Karpas-422 (cell line): Measurements from ENCODE around the gene ZNF548. TPM values are rescaled to one million over a fixed set of nuclear protein-coding genes. Genes with fewer than 3 reads are reported as not detected.
"Not testable (repeated sequence)": the region's sequence is repeated elsewhere in the genome, so short reads cannot be mapped to it uniquely, and the experiment has no call there.

ENCODE experiments used
- DNase-seq: peaks from one replicate; pipeline ENCODE4 v3.0.0-alpha.2; 2015
- H2AFZ ChIP-seq: fragments of 200-600 bp; sonication (generic); 2 replicates; pipeline ENCODE4 v1.6.1; 2014; ENCODE audit warnings: antibody characterized with exemption, low read length, mixed read lengths
- H3K27ac ChIP-seq: fragments of 200-600 bp; sonication (generic); 2 replicates; pipeline ENCODE4 v1.5.1; 2014; ENCODE audit warnings: mild to moderate bottlenecking, low read length, moderate library complexity
- H3K27me3 ChIP-seq: fragments of 200-600 bp; sonication (generic); 2 replicates; pipeline ENCODE4 v1.6.1; 2014; ENCODE audit warnings: low read length, mixed read lengths
- H3K36me3 ChIP-seq: fragments of 200-600 bp; sonication (generic); 2 replicates; pipeline ENCODE4 v1.6.1; 2014; ENCODE audit warnings: low read length, mixed read lengths; ENCODE audit not compliant: insufficient read depth
- H3K4me1 ChIP-seq: fragments of 200-600 bp; sonication (generic); 2 replicates; pipeline ENCODE4 v1.6.1; 2014; ENCODE audit warnings: mild to moderate bottlenecking, low read length, mixed read lengths
- H3K4me2 ChIP-seq: fragments of 200-600 bp; sonication (generic); 2 replicates; pipeline ENCODE4 v1.6.1; 2014; ENCODE audit warnings: low read length, low read depth, mild to moderate bottlenecking; ENCODE audit not compliant: poor library complexity, severe bottlenecking
- H3K4me3 ChIP-seq: fragments of 200-600 bp; sonication (generic); 2 replicates; pipeline ENCODE4 v1.5.1; 2014; ENCODE audit warnings: mild to moderate bottlenecking, antibody characterized with exemption, low read length, mixed read lengths
- H3K79me2 ChIP-seq: fragments of 200-600 bp; sonication (generic); 2 replicates; pipeline ENCODE4 v1.6.1; 2014; ENCODE audit warnings: mild to moderate bottlenecking, low read length, mixed read lengths
- H3K9ac ChIP-seq: fragments of 200-600 bp; sonication (generic); 2 replicates; pipeline ENCODE4 v1.6.0; 2014; ENCODE audit warnings: low read length
- H3K9me2 ChIP-seq: fragments of 200-600 bp; sonication (generic), shearing (Covaris generic); replicated peaks from 2 replicates; pipeline ENCODE4 v1.6.0; 2014; ENCODE audit warnings: mild to moderate bottlenecking, low read length, moderate library complexity; ENCODE audit not compliant: insufficient read depth
- H3K9me3 ChIP-seq: fragments of 300-700, 200-600 bp; sonication (generic); 2 replicates; pipeline ENCODE4 v1.6.1; 2014; ENCODE audit warnings: low read length, mixed read lengths
- H4K20me1 ChIP-seq: fragments of 200-600 bp; sonication (generic); 2 replicates; pipeline ENCODE4 v1.6.1; 2014; ENCODE audit warnings: mild to moderate bottlenecking, antibody characterized with exemption, low read length, low read depth; ENCODE audit not compliant: insufficient read depth
- total RNA-seq: library from RNA; depleted of rRNA; stranded (reverse); fragments of >200 nt; shearing (Covaris generic); gene quantifications from 2 replicates; pipeline ENCODE4 v1.2.3, GENCODE V29; 2014; ENCODE audit warnings: low replicate concordance

ZNF548 gene
- total RNA-seq, 1 experiment from 2014 or later: 40.4 TPM

GRCh38 chr19:57359300-57359699 lies 30.4 kb upstream of the ZNF548 start:
- H3K4me1 ChIP-seq: peaks cover 12% of the 10 kb centered on the region
- no peak for DNase-seq
- no peak overlapping the region for H3K9ac ChIP-seq
- H4K20me1 ChIP-seq: no peaks in the 10 kb centered on the region
- no peaks in the 10 kb centered on the region for H3K27me3 ChIP-seq
- H3K4me3 ChIP-seq: no peak overlapping the region
- peaks cover 51% of the 10 kb centered on the region for H3K36me3 ChIP-seq
- no peaks in the 10 kb centered on the region for H3K9me2 ChIP-seq
- no peak overlapping the region for H3K4me2 ChIP-seq
- peaks cover 27% of the 10 kb centered on the region for H3K9me3 ChIP-seq
- H2AFZ ChIP-seq: no peak overlapping the region
- H3K27ac ChIP-seq: no peak overlapping the region
- H3K79me2 ChIP-seq: peaks cover 22% of the 10 kb centered on the region

- DNase-seq: no peak
- peaks cover 16% of the 10 kb centered on the region for H3K4me1 ChIP-seq
- H3K4me3 ChIP-seq: peak overlapping the region; percentile 76
- H2AFZ ChIP-seq: peak overlapping the region; percentile 68; the same call in 1 of the 2 replicates
- H3K27ac ChIP-seq: no peak overlapping the region
- peaks cover 4% of the 10 kb centered on the region for H3K9me3 ChIP-seq
- no peaks in the 10 kb centered on the region for H4K20me1 ChIP-seq
- no peaks in the 10 kb centered on the region for H3K27me3 ChIP-seq
- peak overlapping the region; percentile 80 for H3K4me2 ChIP-seq
- H3K9me2 ChIP-seq: no peaks in the 10 kb centered on the region
- H3K79me2 ChIP-seq: peaks cover 31% of the 10 kb centered on the region
- H3K9ac ChIP-seq: no peak overlapping the region
- peaks cover 26% of the 10 kb centered on the region for H3K36me3 ChIP-seq
Measured at GRCh38 chr19:57362419-57362818, 27.2 kb upstream of the ZNF548 start.

- no peaks in the 10 kb centered on the region; the same call in 1 of the 2 replicates for H3K9me3 ChIP-seq
- peaks cover 16% of the 10 kb centered on the region for H3K4me1 ChIP-seq
- peak within 1 kb of the TSS; percentile 80 for H3K4me2 ChIP-seq
- H4K20me1 ChIP-seq: no peaks in the 10 kb centered on the region
- peaks cover 27% of the 10 kb centered on the region for H3K79me2 ChIP-seq
- peaks cover 19% of the 10 kb centered on the region for H3K36me3 ChIP-seq
- H3K27ac ChIP-seq: no peak within 1 kb of the TSS
- H3K27me3 ChIP-seq: no peaks in the 10 kb centered on the region
- H3K4me3 ChIP-seq: peak within 1 kb of the TSS; percentile 76
- H3K9ac ChIP-seq: peak within 1 kb of the TSS; percentile 76
- DNase-seq: peak; percentile 100
- H3K9me2 ChIP-seq: no peaks in the 10 kb centered on the region
- H2AFZ ChIP-seq: peak within 1 kb of the TSS; percentile 68
Measured at GRCh38 chr19:57362997-57363687, 26.5 kb upstream of the ZNF548 start, which contains the start of the genes TRAPPC2B and ZNF547. Gene TRAPPC2B (plus strand): TSS chr19:57363551. CDS start chr19:57364834, 1,283 bp downstream. Gene ZNF547 (plus strand): TSS chr19:57363551. CDS start chr19:57368556, 5,005 bp downstream.

- H2AFZ ChIP-seq: no peak overlapping the region
- DNase-seq: peak; percentile 63
Measured at GRCh38 chr19:57363688-57364181, 25.9 kb upstream of the ZNF548 start.

DNA sequence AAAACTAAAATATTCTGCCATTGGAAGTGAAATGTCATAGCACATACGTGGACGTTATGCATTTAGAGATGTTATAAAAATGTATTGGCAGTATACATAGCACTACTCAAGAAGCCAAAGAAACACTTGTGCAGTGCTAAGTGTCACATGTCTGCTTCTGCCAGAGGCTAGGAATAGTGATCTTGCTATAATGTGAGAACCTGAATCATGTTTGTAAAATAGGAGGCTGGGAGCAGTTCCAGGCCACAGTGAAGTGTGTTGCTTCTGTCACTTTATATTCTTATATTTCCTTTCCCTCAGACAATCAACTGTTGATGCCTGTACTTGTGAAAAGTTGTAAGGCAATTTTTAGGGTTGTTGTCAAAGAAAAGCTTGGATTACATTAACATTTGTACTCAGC lies 22.9 kb upstream of the ZNF548 start:
- Histone ChIP-seq H3K9me3 (no peaks in the 10 kb centered on the region; the same call in 1 of the 2 replicates), H3K36me3 (peaks cover 16% of the 10 kb centered on the region), H3K9me2 (no peaks in the 10 kb centered on the region), H2AFZ (no peak overlapping the region), H3K4me3 (no peak overlapping the region), H3K27me3 (no peaks in the 10 kb centered on the region), H4K20me1 (no peaks in the 10 kb centered on the region), H3K4me2 (no peak overlapping the region), H3K9ac (no peak overlapping the region), H3K79me2 (peaks cover 27% of the 10 kb centered on the region), H3K27ac (no peak overlapping the region), H3K4me1 (peaks cover 16% of the 10 kb centered on the region)
- DNase-seq: no peak

More at GRCh38 chr19:57363688-57364181, 25.9 kb upstream of the ZNF548 start:
- peak overlapping the region; percentile 76 for H3K4me3 ChIP-seq
- no peaks in the 10 kb centered on the region for H3K9me2 ChIP-seq
- peak overlapping the region; percentile 80 for H3K4me2 ChIP-seq
- H3K9me3 ChIP-seq: no peaks in the 10 kb centered on the region; the same call in 1 of the 2 replicates
- H4K20me1 ChIP-seq: no peaks in the 10 kb centered on the region
- peaks cover 15% of the 10 kb centered on the region for H3K36me3 ChIP-seq
- peaks cover 16% of the 10 kb centered on the region for H3K4me1 ChIP-seq
- peaks cover 27% of the 10 kb centered on the region for H3K79me2 ChIP-seq
- no peak overlapping the region for H3K27ac ChIP-seq
- H3K27me3 ChIP-seq: no peaks in the 10 kb centered on the region
- peak overlapping the region; percentile 76 for H3K9ac ChIP-seq

DNA sequence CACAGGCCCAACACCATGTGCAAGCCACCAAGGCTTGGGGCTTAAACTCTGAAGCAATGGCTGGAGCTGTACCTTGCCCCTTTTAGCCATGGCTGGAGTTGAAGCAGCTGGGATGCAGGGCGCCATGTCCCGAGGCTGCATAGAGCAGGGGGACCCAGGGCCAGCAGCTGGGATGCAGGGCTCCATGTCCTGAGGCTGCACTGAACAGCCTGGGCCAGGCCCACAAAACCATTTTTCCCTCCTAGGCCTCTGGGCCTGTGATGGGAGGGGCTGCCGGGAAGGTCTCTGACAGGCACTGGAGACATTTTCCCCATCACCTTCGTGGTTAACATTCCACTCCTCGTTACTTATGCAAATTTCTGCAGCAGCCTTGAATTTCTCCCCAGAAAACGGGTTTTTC lies 15.5 kb upstream of the ZNF548 start:
- Histone ChIP-seq H2AFZ (no peak overlapping the region), H3K36me3 (peaks cover 73% of the 10 kb centered on the region), H3K27ac (no peak overlapping the region), H3K4me2 (no peak overlapping the region), H3K9me2 (no peaks in the 10 kb centered on the region), H3K27me3 (no peaks in the 10 kb centered on the region), H4K20me1 (no peaks in the 10 kb centered on the region), H3K9ac (no peak overlapping the region), H3K79me2 (no peaks in the 10 kb centered on the region), H3K4me3 (no peak overlapping the region), H3K4me1 (no peaks in the 10 kb centered on the region), H3K9me3 (peaks cover 29% of the 10 kb centered on the region)
- DNase-seq: no peak

- not testable (repeated sequence) for H3K4me3 ChIP-seq, H2AFZ ChIP-seq, H3K79me2 ChIP-seq, H4K20me1 ChIP-seq, H3K9me2 ChIP-seq, H3K4me1 ChIP-seq, H3K27me3 ChIP-seq, H3K27ac ChIP-seq, H3K9ac ChIP-seq, DNase-seq, H3K4me2 ChIP-seq
- Histone ChIP-seq H3K9me3 (peaks cover 32% of the 10 kb centered on the region), H3K36me3 (peaks cover 73% of the 10 kb centered on the region)
Measured at GRCh38 chr19:57374647-57375046, 15.0 kb upstream of the ZNF548 start.

GRCh38 chr19:57376151-57376550 lies 13.5 kb upstream of the ZNF548 start:
- H3K27ac ChIP-seq: no peak overlapping the region
- no peak for DNase-seq
- no peaks in the 10 kb centered on the region for H3K27me3 ChIP-seq
- no peaks in the 10 kb centered on the region for H3K9me2 ChIP-seq
- no peak overlapping the region for H2AFZ ChIP-seq
- no peak overlapping the region for H3K9ac ChIP-seq
- H3K4me3 ChIP-seq: no peak overlapping the region
- no peaks in the 10 kb centered on the region for H3K4me1 ChIP-seq
- peaks cover 45% of the 10 kb centered on the region for H3K9me3 ChIP-seq
- peaks cover 70% of the 10 kb centered on the region for H3K36me3 ChIP-seq
- no peak overlapping the region for H3K4me2 ChIP-seq
- H4K20me1 ChIP-seq: no peaks in the 10 kb centered on the region
- no peaks in the 10 kb centered on the region for H3K79me2 ChIP-seq
